Bone marrow (tissue), 2 donors: Measurements from ENCODE around the gene SLBP.

Source experiments
- DNase-seq, 2 donors: peaks; one replicate each; lab custom pipeline; 2025; lab: John Stamatoyannopoulos, UW

SLBP gene

DNA sequence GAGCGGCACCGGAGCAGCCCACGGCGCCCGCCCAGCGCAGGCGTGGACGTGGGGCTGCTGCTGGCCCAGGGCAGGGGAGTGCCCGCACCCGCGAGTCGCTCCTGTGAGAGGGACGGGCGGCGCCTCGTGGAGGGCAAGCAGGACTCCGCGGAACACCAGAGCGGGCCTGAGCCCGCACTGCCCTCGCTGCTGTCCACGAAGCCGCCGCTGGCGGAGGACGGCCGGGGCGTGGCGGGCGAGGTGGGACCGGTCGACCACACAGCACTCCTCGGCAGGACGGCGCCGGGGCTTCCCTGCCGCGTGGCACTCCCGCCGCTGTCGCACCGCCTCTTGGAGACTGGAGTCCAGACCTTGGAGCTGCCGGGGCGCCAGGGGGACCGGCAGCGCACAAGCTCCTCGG is 57.0 kb downstream of the SLBP start:
- DNase-seq, result no peak

DNA sequence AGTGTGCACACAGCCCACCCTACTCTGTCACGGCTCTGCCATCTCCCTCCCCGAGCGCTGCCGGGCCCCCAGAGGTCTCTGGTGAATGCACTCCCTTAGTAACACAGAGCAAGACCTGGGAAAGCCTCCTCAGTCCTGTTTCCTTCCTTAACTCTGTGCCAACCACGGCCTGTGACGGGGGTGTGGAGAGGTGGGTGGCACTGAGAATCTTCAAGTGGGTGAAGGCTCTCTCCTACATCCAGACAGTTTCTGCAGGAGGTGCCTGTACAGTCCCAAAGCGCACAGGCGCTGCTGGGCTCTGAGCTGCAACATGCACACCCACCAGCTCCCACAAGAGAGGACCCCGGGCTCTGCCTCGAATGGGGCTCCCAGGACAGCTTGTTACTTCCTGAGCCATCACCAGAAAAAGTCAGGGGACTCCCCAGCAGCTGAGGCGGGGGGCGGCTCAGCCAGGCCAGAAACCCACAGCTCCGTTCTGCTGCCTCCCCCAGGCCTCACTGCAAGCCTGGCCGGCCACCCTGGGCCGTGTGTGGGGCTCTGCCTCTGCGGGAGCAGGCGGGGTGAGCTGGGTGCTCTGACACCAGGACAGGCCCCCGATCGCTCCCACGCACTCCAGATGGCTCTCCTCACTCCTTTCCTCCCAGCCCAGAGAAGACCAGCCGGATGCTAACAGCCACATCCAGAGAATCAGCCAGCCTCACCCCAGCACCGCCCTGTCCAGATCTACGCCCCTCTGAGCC is 57.7 kb downstream of the SLBP start:
- no peak for DNase-seq

DNA sequence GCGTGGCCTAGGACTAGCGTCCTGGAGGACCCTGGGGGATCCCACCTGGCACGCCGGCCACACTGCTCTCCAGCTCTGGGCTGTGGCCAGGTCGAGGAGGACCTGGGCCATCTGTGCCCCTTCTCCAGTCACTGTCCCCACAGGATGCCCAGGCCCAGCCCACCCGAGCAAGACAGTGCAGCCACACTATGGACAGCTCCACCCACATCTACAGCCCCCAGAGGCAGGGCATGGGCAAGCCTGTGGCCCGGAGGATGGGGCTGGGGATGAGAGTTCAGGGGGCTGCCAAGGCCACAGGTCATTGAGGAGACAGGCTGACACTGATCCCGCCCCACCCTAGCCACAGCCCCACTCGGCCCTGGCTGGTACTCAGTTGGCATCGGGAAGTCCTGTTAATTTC is 58.3 kb downstream of the SLBP start:
- DNase-seq, result no peak

DNA sequence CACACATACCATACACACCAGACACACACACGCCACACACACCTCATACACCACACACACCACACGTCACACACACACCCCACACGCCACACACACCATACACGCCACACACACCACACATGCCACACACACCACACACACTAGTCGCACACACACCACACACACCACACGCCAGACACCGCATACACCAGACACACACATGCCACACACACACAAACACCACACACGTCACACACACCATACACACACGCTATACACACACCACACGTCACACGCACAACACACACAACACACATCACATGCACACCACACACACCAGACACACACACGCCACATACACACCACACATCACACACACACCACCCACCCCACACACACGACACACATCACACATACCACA is 60.0 kb downstream of the SLBP start:
- DNase-seq, result no peak

DNA sequence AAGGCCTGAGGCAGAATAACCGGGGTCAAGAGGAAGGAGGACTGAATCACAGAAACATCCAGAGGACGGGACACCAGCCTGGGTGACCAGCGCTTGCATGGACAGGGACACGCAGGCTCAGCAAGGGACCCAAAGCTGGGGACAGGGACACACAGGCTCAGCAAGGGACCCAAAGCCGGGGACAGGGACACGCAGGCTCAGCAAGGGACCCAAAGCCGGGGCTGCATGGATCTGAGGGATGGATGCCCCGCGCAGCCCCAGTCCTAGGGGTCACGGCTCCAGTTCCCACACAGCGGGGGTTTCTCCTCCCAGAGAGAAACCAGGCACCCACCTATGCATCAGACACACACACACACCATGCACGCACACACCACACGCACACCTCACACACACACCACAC is 60.5 kb downstream of the SLBP start:
- DNase-seq, result no peak

DNA sequence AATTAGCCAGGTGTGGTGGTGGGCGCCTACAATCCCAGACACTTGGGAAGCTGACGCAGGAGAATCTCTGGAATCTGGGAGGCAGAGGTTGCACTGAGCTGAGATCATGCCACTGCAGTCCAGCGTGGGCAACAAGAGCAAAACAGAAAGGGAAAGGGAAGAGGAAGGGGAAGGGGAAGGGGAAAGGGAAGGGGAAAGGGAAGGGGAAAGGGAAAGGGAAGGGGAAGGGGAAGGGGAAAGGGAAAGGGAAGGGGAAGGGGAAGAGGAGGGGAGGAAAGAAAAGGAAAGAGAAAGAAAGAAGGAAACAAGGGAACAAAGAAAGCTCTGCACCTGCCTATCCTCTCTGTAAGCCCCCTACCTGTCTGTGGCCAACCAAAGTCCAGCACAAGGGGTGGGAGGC is 63.2 kb downstream of the SLBP start:
- no peak for DNase-seq

DNA sequence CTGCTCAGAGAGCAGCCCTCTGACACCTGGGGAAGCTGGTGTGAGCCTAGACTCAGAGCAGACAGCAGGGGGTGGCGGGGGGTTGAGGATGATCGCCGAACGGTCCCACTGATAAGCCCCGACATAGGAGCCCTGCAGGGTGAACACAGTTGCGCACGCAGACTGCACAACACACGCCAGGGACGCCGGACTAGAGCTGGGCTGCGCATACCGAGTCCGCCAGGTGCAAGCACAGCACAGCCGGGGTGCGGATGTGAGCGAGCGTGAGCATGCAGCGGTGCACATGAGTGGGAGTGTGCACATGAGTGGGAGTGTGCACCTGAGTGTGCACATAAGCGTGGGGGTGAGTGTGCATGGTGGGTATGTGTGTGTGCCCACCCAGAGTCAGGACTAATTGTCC is 64.7 kb downstream of the SLBP start:
- DNase-seq, result no peak

DNA sequence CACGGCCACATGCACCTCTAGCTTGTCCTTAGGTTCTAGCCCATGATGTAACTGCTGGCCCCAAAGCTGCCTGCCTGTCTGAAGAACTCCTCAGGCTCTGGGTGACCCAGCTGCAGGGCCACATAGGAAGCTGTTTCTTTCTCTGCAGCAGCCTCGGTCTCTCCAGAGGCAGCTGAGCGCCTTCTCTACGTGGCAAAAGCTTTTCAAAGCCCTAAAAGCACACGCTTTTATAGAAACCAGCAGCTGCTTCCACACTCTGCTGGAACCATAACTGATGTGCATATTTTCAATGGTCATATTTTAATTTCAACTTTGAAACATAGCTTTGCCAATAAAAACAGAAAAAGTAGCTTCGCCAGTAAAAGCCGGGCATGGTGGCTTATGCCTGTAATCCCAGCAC is 65.4 kb downstream of the SLBP start:
- no peak for DNase-seq

DNA sequence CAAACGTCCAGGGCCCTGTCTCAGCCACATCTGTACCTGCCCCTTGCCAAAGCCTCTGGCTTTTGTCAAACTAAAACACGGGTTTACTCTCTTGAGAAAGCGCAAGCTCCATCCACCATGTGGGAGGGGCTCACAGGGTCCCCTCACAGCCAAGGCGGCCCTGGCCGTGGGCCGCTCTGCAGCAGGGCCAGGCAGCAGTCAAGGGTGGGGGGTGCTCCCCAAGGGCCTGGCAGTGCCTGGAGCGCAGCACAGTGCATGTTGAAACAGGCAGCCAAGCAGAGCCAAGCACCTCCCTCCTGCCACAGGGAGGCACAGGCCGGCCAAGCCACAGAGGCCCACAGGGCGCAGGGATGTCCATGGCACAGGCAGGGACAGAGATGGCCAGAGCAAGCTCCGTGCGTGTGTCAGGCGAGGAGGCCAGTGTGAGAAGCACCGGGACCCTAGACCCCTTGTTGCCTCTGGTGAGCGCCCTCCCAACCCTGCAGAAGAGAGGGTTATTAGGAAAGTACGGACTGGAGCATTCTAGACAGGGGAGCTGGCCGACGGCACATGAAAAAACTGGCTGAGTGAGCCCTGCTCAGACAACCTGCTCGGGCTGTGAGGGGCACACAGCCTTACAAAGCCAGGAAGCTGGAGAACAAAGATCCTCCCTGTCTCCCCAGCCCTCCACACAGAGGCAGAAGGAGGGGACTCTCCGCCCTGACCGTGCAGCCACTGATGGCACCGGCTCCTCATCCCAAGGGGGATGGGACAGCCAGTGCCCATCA is 67.0 kb downstream of the SLBP start:
- DNase-seq, result no peak

DNA sequence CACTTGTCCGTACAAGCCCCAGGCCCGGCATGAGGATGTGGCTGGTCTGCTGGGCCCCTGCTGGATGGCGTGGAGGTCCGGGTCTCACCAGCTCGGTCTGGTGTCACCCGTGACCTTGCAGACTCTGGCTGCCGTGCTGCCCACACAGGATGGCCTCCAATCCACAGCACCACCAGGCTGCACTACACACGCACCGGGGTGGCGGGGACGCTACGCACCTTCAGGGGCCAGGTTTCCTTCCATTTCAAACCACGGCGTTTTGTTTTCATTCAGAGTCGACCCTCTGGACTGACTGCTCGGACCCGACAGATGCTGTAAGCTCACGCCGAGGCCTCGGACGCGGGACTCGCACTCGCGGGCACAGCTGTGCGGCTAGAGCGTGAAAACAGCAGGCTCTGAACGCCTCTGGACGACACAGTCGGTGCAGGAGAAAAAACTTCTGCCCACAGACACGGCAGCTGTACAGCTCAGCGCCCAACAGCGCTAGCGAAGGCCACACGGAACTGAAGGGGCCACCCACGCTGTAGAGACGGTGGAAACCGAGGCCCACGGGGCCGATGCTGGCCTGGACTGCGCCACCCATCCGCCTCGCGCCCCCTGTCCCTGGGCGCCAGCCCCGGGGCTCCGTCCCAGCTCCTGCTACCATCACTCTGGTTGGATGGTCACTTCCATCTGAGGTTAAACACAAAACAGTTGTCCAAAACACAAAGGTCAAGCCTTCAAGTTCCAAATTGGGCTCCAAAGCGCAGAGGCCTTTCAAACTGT is 68.0 kb downstream of the SLBP start:
- no peak for DNase-seq
